Tibial nerve (tissue), 4 donors: ENCODE data around the gene TUBGCP6. TPM values are rescaled to one million over a fixed set of nuclear protein-coding genes. Genes with fewer than 3 reads are reported as not detected.

Experiments used
- DNase-seq, 2 donors: peaks; one replicate each; pipeline ENCODE4 v3.0.0-alpha.2; 2019; ENCODE audit warnings: low spot score in 2 of 2
- H3K27ac ChIP-seq, 4 donors: fragments of 200-600 bp; sonication (generic) in 3 of 4; one replicate each; pipeline ENCODE4 v1.5.1; 2017 to 2019; ENCODE audit warnings: mild to moderate bottlenecking in 1 of 4
- H3K27me3 ChIP-seq, 2 donors: fragments of 200-600 bp; sonication (generic) in 1 of 2; one replicate each; pipeline versions ENCODE4 v1.5.1 to v1.6.0; 2017 to 2019
- H3K36me3 ChIP-seq, 3 donors: fragments of 200-600 bp; sonication (generic); one replicate each; pipeline ENCODE4 v1.5.1; 2018 to 2019
- H3K4me1 ChIP-seq, 4 donors: fragments of 200-600 bp; sonication (generic) in 3 of 4; one replicate each; pipeline ENCODE4 v1.5.1; 2017 to 2019
- H3K4me3 ChIP-seq, 4 donors: fragments of 200-600 bp; sonication (generic) in 3 of 4; one replicate each; pipeline ENCODE4 v1.5.1; 2017 to 2019; ENCODE audit warnings: mild to moderate bottlenecking in 1 of 4, moderate library complexity in 1 of 4
- H3K9me3 ChIP-seq, 4 donors: fragments of 200-600 bp; sonication (generic) in 3 of 4; one replicate each; pipeline ENCODE4 v1.5.1; 2017 to 2019
- EP300 ChIP-seq, 2 donors: sonication (generic); formaldehyde crosslinking; IDR thresholded peaks; one replicate each; pipeline ENCODE4 v1.6.1; 2017; ENCODE audit warnings: antibody characterized with exemption in 2 of 2, mild to moderate bottlenecking in 1 of 2
- POLR2A ChIP-seq, 2 donors: fragments of 450-650 bp; IDR thresholded peaks; one replicate each; pipeline ENCODE4 v1.6.1; 2017; ENCODE audit warnings: antibody characterized with exemption in 2 of 2, mild to moderate bottlenecking in 2 of 2, moderate library complexity in 2 of 2
- WGBS, 2 donors: methylation state at CpG; one replicate each; pipeline ENCODE4 v1.1.5; 2018; 5-methylcytosine and 5-hydroxymethylcytosine counted together
- total RNA-seq, 4 donors: library from RNA; depleted of rRNA; stranded (reverse); fragments of >200 nt; gene quantifications; one replicate each; pipeline ENCODE4 v1.1.0, GENCODE V29; 2016
- TF ChIP-seq, protein P1 (sequence below), 5 experiments: fragments of 200-600 bp in 3 of 5; fragments of 450-650 bp in 2 of 5; sonication (generic) in 3 of 5; IDR thresholded peaks; one replicate each; pipeline ENCODE4 v1.5.1; 2016 to 2019; ENCODE audit warnings: antibody characterized with exemption in 5 of 5, mild to moderate bottlenecking in 3 of 5, moderate library complexity in 2 of 5

TUBGCP6 gene
- total RNA-seq, 4 donors from 2014 or later: 72.2 to 127 (median 78.6) TPM

DNA sequence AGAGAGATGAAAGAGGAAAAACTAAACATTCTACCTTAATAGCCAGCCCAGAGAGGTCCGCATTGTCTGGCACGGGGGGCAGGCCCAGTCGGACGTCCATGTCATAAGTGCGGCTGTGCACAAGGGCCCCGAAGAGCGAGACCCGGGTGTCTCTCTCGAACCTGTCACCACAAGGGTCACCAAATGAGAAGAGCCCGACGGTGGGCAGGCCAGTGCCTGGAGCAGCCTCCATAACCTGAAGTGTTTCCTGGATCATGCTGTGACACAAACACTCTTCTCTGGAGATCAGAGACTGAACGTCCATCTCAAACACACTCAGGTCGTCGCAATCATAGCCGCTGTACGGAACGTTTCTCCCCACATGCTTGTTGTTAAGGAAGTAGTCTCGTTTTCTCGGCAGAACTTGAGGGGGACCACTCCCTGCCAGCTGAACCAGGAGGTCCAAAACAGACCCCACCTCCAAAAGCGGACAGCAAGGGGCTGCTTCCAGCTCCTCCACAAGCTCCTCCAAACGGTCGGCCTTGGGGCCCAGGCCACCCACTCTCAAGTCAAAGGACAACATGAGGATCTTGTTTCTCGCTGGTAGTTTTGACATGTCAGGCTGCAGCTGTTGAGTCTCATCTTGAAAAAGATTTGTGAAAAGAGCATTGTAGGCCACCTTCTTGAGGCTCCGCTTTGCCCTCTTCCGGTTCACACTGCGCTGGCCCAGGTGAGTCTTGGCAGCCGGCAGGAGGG, 971 bp downstream of the TUBGCP6 start:
- no peak for DNase-seq
- peak overlapping the region in 3 of 4 donors; percentile 91 to 95 (median 91) for H3K27ac ChIP-seq
- H3K4me1 ChIP-seq: peaks cover 0 to 74% (median 40%) of the 10 kb centered on the region in 4 donors
- peak overlapping the region; percentile 53 to 95 (median 70) for H3K4me3 ChIP-seq
- peaks cover 0 to 45% (median 7%) of the 10 kb centered on the region in 3 donors for H3K36me3 ChIP-seq
- TF ChIP-seq POLR2A (IDR thresholded peaks at IDR 0.05) (no peak), EP300 (IDR thresholded peaks at IDR 0.05) (no peak)
- TF ChIP-seq, protein P1, sequence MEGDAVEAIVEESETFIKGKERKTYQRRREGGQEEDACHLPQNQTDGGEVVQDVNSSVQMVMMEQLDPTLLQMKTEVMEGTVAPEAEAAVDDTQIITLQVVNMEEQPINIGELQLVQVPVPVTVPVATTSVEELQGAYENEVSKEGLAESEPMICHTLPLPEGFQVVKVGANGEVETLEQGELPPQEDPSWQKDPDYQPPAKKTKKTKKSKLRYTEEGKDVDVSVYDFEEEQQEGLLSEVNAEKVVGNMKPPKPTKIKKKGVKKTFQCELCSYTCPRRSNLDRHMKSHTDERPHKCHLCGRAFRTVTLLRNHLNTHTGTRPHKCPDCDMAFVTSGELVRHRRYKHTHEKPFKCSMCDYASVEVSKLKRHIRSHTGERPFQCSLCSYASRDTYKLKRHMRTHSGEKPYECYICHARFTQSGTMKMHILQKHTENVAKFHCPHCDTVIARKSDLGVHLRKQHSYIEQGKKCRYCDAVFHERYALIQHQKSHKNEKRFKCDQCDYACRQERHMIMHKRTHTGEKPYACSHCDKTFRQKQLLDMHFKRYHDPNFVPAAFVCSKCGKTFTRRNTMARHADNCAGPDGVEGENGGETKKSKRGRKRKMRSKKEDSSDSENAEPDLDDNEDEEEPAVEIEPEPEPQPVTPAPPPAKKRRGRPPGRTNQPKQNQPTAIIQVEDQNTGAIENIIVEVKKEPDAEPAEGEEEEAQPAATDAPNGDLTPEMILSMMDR (IDR thresholded peaks at IDR 0.05): no peak
- H3K9me3 ChIP-seq: no peaks in the 10 kb centered on the region
- WGBS, 2 donors: 24 to 29% methylated on average over 22 to 24 of the region's 27 CpGs
- no peaks in the 10 kb centered on the region for H3K27me3 ChIP-seq

DNA sequence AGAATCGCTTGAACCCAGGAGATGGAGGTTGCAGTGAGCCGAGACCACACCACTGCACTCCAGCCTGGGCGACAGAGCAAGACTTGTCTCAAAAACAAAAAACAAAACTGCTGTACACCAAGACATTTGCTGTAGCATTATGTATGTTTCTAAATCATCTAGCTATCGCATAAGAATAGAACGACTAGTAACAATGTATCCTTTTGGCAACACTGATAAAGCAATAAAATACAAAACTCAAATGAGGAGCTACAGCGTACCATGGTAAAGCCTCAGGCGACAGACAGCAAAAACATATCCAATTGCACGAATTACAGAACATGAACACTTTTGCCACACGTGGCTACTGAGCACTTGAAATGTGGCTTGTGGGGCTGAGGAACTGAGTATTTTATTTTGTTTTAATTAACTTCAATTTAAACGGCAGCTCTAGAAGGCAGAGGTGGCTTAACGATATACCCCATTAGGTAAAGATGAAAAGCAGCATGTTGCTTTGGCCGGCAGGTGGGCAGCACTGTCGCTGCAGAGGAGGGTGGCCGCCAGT, 2.3 kb downstream of the TUBGCP6 start:
- H3K9me3 ChIP-seq: no peaks in the 10 kb centered on the region
- no peak for DNase-seq
- peaks cover 0 to 50% (median 7%) of the 10 kb centered on the region in 3 donors for H3K36me3 ChIP-seq
- WGBS, 2 donors: 54 to 60% methylated on average over 14 of the region's 14 CpGs
- peak overlapping the region in 3 of 4 donors; percentile 5 to 95 (median 19) for H3K4me3 ChIP-seq
- TF ChIP-seq EP300 (IDR thresholded peaks at IDR 0.05): no peak
- TF ChIP-seq, protein P1 (IDR thresholded peaks at IDR 0.05): no peak
- no peak for TF ChIP-seq POLR2A (IDR thresholded peaks at IDR 0.05)
- H3K4me1 ChIP-seq: peaks cover 0 to 62% (median 40%) of the 10 kb centered on the region in 4 donors
- H3K27ac ChIP-seq: no peak overlapping the region
- H3K27me3 ChIP-seq: no peaks in the 10 kb centered on the region

DNA sequence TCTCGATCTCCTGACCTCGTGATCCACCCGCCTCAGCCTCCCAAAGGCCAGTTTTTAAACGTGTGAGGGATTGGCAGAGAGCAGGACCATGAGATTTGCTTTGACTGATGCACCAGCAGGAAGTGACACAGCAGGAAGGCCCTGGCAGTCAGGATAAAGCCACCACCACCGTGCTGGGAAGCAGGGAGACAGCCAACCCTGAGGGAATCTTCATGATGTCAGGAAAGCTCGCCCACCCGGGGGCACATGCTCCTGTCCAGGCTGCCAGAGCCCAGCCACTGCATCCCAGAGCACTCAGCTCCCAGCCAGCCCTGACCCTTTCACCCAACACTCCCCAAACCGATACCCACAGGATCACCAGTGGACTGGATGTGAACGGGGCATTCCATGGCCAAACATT, 6.1 kb downstream of the TUBGCP6 start:
- H3K4me3 ChIP-seq: no peak overlapping the region
- TF ChIP-seq, protein P1 (IDR thresholded peaks at IDR 0.05): no peak
- TF ChIP-seq POLR2A (IDR thresholded peaks at IDR 0.05): no peak
- TF ChIP-seq EP300 (IDR thresholded peaks at IDR 0.05): no peak
- H3K36me3 ChIP-seq: peaks cover 0 to 52% (median 7%) of the 10 kb centered on the region in 3 donors
- H3K27ac ChIP-seq: no peak overlapping the region
- no peaks in the 10 kb centered on the region for H3K27me3 ChIP-seq
- no peak for DNase-seq
- H3K4me1 ChIP-seq: peaks cover 0 to 38% (median 29%) of the 10 kb centered on the region in 4 donors
- WGBS, 2 donors: 82 to 87% methylated on average over 9 of the region's 9 CpGs
- H3K9me3 ChIP-seq: no peaks in the 10 kb centered on the region

DNA sequence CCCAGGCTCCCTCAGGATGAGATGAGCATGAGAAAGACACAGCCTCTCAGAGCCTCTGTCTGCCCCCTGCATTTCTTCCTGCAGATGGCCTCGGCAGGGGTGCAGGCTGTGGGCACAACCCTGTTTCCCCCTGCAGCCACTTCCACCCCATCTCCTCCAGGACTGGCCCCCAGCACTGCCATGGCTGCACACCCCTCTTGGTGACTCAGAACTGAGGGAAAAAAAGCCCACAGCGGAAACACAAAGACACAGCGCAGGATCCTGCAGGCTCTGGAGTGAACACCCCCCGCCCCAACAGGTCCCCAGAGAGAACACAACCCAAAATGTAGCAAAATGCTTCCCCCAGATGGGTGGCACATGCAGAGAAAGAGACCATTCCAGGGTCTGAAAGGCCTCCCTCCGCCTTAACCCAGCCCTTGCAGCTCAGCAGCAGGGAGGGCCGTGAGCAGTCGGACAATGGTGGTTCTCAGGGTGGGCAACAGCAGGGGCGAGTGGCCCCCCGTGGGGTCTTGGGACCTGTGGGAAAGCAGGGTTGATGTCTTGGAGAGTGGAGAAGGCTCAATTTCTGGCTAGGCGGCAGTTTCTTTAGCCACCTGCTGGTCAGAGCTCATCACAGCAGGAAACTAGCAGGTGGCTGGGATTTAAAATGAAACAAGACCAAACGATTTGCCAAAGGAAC, 8.0 kb downstream of the TUBGCP6 start:
- WGBS, 2 donors: 70 to 75% methylated on average over 9 of the region's 11 CpGs
- H3K36me3 ChIP-seq: peaks cover 0 to 71% (median 7%) of the 10 kb centered on the region in 3 donors
- H3K27ac ChIP-seq: no peak overlapping the region
- peaks cover 0 to 20% (median 11%) of the 10 kb centered on the region in 4 donors for H3K4me1 ChIP-seq
- TF ChIP-seq, protein P1 (IDR thresholded peaks at IDR 0.05): peak in 1 of 5 experiments; percentile 12
- TF ChIP-seq EP300 (IDR thresholded peaks at IDR 0.05): no peak
- DNase-seq: no peak
- no peaks in the 10 kb centered on the region for H3K9me3 ChIP-seq
- no peaks in the 10 kb centered on the region for H3K27me3 ChIP-seq
- no peak overlapping the region for H3K4me3 ChIP-seq

DNA sequence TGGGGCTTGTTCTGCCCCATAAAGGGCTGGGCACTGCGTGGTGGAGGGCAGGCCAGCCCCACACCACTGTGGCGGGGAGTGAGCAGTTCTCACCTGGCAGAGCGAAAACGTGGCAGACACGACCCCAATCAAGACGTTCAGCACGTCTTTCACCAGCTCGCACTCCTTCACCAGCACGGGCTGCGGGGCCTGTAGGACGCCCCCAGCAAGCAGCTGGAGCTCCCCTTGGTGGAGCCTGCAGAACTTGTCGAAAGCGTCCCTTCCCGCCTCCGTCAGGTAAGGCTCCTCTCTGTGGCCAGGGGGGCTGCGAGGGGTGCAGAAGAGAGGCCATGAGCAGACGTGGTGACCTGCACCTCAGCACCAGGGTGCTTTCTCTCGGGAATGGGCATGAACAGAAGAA, 11.6 kb downstream of the TUBGCP6 start:
- 88 to 96% methylated on average over 15 to 18 of the region's 18 CpGs for WGBS, 2 donors
- H3K36me3 ChIP-seq: peaks cover 0 to 72% (median 0%) of the 10 kb centered on the region in 3 donors
- no peak overlapping the region for H3K4me3 ChIP-seq
- H3K27me3 ChIP-seq: no peaks in the 10 kb centered on the region
- no peak overlapping the region for H3K27ac ChIP-seq
- TF ChIP-seq, protein P1 (IDR thresholded peaks at IDR 0.05): no peak
- TF ChIP-seq POLR2A (IDR thresholded peaks at IDR 0.05) (no peak), EP300 (IDR thresholded peaks at IDR 0.05) (no peak)
- no peaks in the 10 kb centered on the region for H3K4me1 ChIP-seq
- H3K9me3 ChIP-seq: no peaks in the 10 kb centered on the region
- DNase-seq: no peak
